Rectal smooth muscle tissue (tissue), 1 donor: ENCODE results near the gene KDM8.
A peak's percentile ranks its signal among the peaks of the same experiment; 100 is the strongest.

Source experiments
- H3K27ac ChIP-seq: one replicate; pipeline ENCODE4 v1.7.0; 2013; ENCODE audit warnings: low read depth, low read length, inconsistent platforms
- H3K27me3 ChIP-seq: one replicate; pipeline ENCODE4 v1.7.0; 2013; ENCODE audit warnings: low read length; ENCODE audit not compliant: control insufficient read depth, insufficient read depth
- H3K36me3 ChIP-seq: one replicate; pipeline ENCODE4 v1.7.0; 2013; ENCODE audit warnings: low read length; ENCODE audit not compliant: control insufficient read depth, insufficient read depth
- H3K4me1 ChIP-seq: one replicate; pipeline ENCODE4 v1.7.0; 2013; ENCODE audit warnings: low read length; ENCODE audit not compliant: control insufficient read depth, insufficient read depth
- H3K4me3 ChIP-seq: one replicate; pipeline ENCODE4 v1.7.0; 2013; ENCODE audit warnings: low read length
- H3K9ac ChIP-seq: one replicate; pipeline ENCODE4 v1.7.0; 2013; ENCODE audit warnings: low read length

Gene KDM8

DNA sequence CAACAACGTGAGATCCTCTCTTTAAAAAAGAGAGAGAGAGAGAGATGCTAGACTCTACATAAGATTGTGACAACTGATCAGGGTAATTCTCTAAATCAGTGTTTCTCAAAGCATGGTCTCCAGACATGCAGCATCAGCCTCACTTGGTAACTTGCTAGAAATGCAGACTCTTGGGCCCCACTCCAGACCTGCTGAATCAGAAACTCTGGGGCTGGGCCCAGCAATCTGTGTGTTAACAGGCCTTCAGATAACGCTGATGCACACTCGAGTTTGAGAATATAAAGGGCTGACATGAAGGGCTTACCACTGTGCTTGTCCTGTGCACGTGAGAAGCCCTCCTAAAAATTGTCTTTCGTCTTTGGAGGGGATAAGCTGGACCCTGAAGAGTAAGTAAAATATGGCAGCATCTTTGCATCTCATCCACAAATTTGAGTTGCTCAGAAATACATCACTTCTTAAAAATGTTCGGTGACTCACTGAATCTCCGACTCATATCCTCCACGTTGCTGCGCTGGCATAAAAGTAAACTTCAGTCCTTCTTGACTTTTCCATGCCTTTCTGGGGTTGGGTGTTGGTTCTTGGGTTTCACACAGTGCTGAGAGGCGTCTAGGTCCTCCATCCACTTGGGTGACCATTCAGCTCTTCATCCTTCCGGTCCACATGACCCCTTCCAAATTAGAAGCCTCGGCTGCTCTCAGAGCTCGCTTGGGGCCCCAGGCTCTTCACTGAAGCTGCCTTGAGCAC lies 26.1 kb upstream of the KDM8 start:
- H3K27ac ChIP-seq: no peak overlapping the region
- no peaks in the 10 kb centered on the region for H3K36me3 ChIP-seq
- H3K27me3 ChIP-seq: no peaks in the 10 kb centered on the region
- H3K9ac ChIP-seq: no peak overlapping the region
- H3K4me1 ChIP-seq: peaks cover 2% of the 10 kb centered on the region
- H3K4me3 ChIP-seq: no peak overlapping the region

DNA sequence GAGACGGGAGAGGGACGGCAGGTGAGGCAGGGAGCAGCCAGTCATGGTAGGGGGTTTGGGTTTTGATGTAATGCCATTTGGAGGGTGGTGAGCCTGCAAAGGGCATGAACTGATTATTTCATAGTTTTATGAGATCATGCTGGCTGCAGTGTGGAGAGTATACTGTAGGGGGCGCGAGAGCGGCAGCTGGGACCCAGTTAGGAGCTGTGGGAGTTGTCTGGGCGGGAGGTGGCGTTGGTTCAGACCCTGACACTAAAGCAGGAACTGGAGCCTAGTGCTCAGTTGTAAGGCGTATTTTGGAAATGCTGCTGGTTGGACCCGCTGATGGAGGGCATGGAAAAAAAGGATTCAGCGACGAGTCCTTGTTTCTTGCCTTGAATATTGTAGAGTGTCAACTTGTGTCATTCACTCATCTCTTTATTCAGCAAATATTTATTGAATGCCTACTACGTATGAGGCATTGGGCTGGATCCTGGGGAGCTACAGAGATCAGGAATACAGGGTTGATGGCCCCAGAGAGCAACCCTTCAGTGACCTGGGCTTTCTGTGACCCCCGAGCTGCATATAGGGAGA lies 23.7 kb upstream of the KDM8 start:
- Histone ChIP-seq H3K4me3 (no peak overlapping the region), H3K36me3 (no peaks in the 10 kb centered on the region), H3K27ac (no peak overlapping the region), H3K9ac (peak overlapping the region; percentile 24), H3K4me1 (peaks cover 2% of the 10 kb centered on the region), H3K27me3 (no peaks in the 10 kb centered on the region)

DNA sequence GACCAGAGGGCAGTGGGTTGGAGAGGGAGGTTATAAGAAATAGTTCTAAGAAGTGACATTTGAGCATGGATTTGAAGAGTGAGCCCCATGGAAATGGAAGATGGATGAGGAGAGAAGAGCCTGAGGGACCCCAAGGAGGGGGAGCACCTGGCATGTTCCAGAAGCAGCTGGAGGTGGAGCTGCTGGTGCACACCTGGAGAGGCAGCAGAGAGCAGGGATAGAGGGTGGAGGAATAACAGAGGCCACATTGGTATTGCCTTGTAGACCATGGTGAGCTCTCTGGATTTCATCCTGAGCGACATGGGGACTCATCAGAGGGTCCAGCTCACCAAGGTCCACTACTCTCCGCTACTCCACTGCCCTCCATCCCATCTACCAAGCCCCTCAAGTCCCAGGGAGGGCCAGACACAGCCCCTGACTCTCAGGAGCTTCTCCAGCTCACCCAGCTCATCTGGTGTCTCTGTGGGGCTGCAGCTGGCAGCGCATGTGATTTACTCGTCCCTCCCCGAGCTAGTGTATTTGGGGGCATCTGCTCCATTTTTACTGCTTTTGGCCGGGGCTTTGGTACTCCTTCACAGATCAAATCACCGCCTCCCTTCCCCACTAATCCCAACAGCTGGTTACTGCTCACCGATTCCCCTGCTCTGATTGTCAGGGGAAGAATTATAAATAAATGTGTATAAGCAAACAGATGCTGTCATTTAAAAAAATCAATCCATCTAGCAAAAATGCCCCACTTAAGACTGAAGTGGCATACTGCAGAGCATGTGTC lies 22.1 kb upstream of the KDM8 start:
- H3K9ac ChIP-seq: no peak overlapping the region

DNA sequence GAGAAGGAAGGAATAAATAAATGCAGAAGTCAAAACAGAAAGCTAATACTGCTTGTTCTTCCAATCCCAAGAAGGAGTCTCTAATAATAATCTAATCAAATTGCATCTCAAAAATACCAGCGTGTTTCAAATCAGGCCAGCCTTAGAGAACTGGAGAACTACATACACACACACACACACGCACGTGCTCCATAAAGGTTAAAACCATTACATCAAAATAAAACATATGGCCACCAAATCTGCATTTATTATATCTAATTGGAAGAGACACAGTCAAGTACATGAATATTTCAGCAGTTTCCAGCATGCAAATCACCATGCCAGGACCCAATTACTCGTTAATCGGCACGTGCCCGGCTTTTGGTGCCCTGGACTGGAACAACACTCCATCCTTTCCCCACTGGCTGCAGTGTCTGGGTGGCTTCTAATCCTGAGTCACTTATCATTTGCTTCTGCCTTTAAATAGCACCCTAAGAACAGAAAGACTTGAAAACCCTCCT lies 20.4 kb upstream of the KDM8 start:
- Histone ChIP-seq H3K36me3 (no peaks in the 10 kb centered on the region), H3K27me3 (no peaks in the 10 kb centered on the region)

More for the DNA sequence above, 22.1 kb upstream of the KDM8 start:
- Histone ChIP-seq H3K4me3 (no peak overlapping the region), H3K36me3 (no peaks in the 10 kb centered on the region), H3K27ac (no peak overlapping the region), H3K27me3 (no peaks in the 10 kb centered on the region), H3K4me1 (peaks cover 2% of the 10 kb centered on the region)

DNA sequence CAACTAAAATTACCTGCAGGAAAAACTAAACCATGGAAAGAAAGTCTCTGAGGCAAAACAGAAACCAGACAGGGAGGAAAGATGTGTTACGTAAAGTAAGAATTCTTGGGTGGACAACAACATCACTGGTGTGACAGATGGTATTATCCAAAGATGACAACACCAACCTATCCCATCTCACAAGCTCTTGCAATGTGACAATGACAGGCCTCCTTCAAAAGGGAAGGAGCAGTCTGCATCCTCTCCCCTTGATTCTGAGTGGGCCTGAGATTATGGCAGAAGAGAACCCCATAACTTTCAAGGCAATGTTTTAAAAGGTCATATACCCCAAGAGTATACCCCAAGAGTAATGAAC lies 17.6 kb upstream of the KDM8 start:
- Histone ChIP-seq H3K9ac (no peak overlapping the region), H3K27ac (no peak overlapping the region), H3K36me3 (no peaks in the 10 kb centered on the region), H3K4me1 (no peaks in the 10 kb centered on the region), H3K4me3 (no peak overlapping the region), H3K27me3 (peaks cover 8% of the 10 kb centered on the region)

More for the DNA sequence above, 20.4 kb upstream of the KDM8 start:
- Histone ChIP-seq H3K4me3 (no peak overlapping the region), H3K9ac (no peak overlapping the region), H3K27ac (no peak overlapping the region), H3K4me1 (peaks cover 2% of the 10 kb centered on the region)

DNA sequence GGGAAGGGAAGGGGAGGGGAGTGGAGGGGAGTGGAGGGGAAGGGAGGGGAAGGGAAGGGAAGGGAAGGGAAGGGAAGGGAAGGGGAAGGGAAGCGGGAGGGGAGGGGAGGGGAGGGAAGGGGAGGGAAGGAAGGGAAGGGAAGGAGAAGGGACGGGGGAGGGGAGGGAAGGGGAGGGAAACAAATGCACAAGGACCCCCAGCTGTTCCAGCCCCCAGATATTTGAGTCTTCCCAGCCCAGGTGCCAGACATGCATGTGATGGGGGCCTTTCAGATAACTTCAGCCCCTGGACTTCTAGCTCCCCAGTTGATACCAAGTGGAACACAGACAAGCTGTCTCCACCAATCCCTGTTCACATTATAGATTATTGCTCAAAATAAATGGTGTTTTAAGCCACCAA lies 14.7 kb upstream of the KDM8 start:
- no peak overlapping the region for H3K27ac ChIP-seq
- no peaks in the 10 kb centered on the region for H3K36me3 ChIP-seq
- H3K9ac ChIP-seq: no peak overlapping the region
- H3K4me3 ChIP-seq: no peak overlapping the region
- peaks cover 8% of the 10 kb centered on the region for H3K27me3 ChIP-seq
- no peaks in the 10 kb centered on the region for H3K4me1 ChIP-seq

DNA sequence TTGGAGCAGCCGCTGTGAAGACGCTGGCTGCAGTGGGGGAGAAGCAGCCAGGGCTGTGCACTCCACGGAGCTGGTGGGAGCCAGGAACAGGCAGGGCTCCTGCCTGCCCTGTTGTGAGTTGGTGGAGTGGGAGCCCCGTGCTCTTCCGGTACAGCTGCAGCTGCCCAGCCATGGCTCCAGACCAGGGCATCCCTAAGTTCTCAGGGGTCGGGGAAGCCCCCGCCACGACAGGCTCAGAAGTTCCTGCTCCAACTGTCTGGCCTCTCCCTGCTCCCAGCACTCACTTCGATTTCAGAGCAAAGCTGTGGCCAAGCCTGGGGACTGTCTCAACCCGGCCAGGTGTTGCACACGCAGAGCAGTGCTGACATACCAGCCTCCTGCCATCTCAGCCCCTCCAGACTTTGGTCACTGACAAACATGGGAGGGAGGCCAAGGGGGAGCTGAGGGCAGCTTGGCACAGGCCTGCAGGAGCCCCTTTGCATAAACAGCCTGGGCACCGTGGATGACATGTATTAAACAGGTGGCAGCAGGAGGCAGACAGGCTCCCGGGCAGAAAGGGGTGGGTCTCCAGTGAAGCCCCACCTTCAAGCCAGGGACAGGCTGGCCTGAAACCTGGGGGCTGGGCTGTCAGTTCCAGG lies 13.9 kb upstream of the KDM8 start:
- no peaks in the 10 kb centered on the region for H3K36me3 ChIP-seq
- no peak overlapping the region for H3K27ac ChIP-seq
- no peaks in the 10 kb centered on the region for H3K4me1 ChIP-seq
- H3K27me3 ChIP-seq: peaks cover 8% of the 10 kb centered on the region
- no peak overlapping the region for H3K9ac ChIP-seq
- no peak overlapping the region for H3K4me3 ChIP-seq

DNA sequence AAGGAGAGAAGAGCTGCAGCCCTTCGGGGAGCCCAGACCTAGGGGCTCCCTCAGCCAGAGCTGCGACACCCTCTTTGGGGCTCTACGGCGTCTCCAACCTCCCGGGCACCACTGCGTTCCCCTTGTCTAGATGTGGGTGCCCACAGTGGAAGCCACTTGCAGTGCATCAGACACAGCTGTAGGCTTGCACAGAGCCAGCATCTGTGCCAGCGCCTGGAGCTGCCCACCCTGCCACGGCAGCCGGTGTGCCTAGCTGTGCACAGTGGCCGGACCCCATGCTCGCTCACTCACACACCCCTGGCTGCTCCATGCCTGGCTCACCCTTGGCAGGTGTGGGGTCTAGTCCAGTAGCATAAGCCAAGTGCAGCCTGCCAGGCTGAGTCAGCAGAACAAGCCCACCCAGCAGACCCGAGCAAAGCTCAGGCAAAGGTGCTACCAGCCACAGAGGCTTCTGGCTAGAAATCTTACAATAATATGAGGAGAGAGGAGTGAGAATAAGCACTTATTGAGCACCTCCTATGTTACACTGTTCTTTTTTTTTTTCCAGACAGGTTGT lies 12.9 kb upstream of the KDM8 start:
- Histone ChIP-seq H3K4me3 (no peak overlapping the region), H3K27me3 (peaks cover 8% of the 10 kb centered on the region), H3K27ac (no peak overlapping the region), H3K4me1 (no peaks in the 10 kb centered on the region), H3K9ac (no peak overlapping the region), H3K36me3 (no peaks in the 10 kb centered on the region)

DNA sequence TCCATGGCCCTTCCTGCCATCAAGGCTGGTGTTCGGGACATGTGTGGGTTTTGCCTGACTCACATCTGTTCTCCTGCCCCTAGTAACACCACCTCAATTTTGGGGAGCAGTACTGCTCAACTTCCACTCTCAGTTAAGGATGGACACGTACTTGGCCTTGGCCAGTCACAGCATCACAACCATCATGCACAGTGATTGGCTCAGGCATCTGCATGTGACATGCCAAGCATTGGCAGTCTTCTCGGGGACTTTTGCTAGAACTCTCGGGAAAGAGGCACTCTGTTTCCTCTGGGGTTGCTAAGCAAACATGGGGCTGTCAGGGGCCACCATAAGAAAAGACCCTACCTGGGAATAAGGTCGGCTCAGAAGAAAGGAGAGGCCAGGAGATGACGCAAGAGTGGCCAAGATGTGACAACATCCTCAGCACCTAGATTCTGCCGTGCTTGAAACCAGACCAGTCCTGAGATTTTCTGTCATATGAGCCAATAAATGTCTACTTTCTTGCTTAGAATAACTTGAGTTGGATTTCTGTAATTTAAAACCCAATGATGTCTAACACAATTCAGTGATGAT lies 11.9 kb upstream of the KDM8 start:
- Histone ChIP-seq H3K27ac (no peak overlapping the region), H3K9ac (no peak overlapping the region), H3K27me3 (peaks cover 8% of the 10 kb centered on the region), H3K4me3 (no peak overlapping the region), H3K36me3 (no peaks in the 10 kb centered on the region), H3K4me1 (no peaks in the 10 kb centered on the region)

DNA sequence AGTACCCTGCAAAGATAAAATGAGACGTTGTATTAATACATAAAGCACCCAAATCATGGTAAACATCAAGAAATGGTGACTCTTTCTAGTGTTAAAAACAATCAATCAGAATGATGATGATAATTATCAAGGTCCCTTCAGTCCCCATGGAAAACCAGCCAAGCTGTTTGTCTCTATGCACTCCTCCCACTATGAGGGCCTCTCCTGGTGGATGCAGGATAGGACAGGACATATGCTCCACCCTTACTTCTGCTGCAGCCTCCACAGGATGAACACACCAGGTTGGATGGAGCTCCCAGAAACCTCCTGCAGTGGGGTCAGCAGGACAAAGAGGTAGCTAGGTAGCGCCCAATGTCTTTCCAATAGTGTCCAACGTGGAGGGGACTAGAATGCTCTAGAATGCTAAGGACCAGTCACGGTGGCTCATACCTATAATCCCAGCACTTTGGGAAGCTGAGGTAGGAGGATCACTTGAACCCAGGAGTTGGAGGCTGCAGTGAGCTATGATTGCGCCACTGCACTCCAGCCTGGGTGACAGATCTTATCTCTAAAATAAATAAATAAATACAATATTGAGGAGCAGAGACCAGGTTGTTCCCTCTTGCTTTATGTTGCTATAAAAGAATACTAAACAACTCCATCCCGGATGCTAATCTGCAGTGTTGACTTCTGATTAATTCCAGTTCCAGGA lies 9.9 kb upstream of the KDM8 start:
- Histone ChIP-seq H3K27ac (no peak overlapping the region), H3K4me1 (no peaks in the 10 kb centered on the region), H3K4me3 (no peak overlapping the region), H3K36me3 (no peaks in the 10 kb centered on the region), H3K27me3 (peaks cover 8% of the 10 kb centered on the region), H3K9ac (no peak overlapping the region)

DNA sequence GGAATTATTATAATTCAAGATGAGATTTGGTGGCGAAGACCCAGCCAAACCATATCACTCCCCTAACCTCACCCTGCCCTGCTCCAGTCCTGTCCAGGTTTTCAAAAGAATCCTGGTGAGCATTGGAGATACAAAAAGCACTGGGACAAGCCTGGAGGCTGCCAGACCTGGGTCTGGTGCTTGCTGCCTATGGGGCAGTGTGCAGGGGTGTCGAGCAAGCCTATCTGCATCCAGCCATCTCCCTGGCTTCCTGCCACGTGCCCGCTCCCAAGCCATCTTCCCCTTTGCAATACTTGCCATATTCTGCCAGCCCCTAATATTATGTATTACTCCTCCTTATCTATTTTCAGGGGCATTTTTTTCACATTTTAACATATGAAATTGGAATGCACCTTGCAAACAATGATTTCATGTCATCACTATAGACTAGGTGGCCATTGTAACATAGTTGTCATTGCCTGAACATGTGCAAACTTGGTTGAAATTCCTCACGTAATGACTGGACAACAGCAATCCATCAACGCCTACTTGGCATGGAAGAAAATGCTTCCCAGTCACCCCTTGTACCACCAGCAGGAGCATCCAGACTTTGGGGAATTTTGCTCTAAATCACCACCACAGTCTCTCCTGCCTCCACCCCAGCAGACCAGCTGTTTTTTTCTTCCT lies 8.1 kb upstream of the KDM8 start:
- no peak overlapping the region for H3K9ac ChIP-seq
- no peak overlapping the region for H3K27ac ChIP-seq
- H3K36me3 ChIP-seq: no peaks in the 10 kb centered on the region
- H3K27me3 ChIP-seq: no peaks in the 10 kb centered on the region
- no peak overlapping the region for H3K4me3 ChIP-seq
- H3K4me1 ChIP-seq: no peaks in the 10 kb centered on the region
